Activated effector memory CD4-positive, alpha-beta T cell treated with anti-CD3 and anti-CD28 coated beads, Interleukin-2, amount 50 U/mL, for 16 hours (primary cell): ENCODE results near the gene ATP6V1B1.
"Not testable (repeated sequence)": the region's sequence is repeated elsewhere in the genome, so short reads cannot be mapped to it uniquely, and the experiment has no call there.

Experiments
- DNase-seq: peaks from one replicate; pipeline ENCODE4 v3.0.0-alpha.2; 2020

ATP6V1B1 gene

DNA sequence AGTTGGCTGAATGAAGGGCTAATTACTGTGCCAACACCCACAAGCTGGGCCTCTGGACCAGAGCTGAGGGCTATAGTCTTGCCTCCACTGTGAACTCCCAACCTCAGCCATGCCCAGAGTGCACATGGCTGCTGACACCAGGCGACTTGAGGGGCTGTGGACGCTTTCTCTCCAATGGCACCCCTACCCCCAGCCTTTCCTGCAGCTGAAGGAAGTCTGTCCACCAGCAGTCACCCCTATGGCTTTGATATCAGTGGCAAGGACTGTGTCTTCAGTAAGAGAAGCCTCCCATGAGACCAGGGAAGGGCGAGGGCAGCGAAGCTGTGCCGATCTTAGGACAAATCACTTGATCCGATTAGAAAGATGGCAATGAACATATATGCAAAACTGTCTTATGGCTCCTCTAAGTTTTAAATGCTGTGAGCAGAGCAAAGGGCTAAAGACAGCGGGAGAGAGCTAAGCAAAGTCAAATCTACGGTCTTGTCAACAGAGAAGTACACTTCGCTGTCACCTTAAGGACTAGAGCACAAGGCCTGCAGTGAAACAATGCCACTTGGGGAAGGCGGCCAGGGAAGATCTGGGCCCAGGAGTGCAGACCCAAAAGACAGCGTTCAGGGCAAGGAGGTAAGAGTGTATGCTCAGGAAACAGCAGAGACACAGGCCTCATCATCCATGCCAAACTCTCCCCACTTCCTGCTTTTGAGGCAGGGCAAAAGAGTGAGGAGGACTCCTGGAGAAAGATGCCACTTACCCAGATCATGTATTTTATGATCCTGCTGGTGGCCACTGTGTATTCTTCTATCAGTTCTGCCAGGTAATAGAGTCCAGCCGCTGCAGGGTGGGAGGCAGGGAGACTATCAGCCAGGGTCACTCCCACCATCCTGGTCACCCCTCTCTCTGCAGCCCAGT is 57.5 kb downstream of the ATP6V1B1 start:
- peak; percentile 58 for DNase-seq

DNA sequence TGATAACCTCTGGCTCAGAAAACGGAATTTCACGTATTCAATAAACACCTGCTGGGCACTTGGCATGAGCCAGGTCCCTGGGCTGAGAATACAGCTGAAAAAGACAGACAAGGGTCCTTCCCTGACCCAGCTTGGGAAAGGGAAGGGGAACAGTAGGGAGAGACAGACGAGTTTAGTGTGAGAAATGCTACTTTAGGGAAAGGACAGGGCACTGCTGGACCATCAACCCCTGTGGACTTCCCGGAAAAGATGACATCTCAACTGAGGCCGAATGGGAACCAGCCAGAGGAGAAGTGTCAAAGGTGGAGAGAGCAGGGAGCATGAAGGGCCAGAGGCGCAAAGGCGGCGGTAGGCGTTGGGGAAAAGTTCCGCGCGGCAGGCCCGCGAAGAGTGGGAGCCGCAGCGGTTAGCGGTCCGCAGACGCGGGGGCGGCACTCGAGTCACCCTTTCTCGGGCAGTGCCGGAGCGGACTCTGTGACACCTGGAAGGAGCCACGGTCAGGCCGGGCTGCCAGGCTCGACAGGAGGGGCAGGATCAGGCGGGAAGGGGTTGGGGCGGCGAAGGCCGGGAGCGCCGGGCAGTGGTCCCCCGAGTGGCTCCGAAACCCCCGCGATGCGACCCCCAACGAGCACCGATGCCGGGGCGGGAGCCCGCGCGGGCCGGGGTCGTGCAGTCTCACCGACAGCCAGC is 58.5 kb downstream of the ATP6V1B1 start:
- peak; percentile 84 for DNase-seq

DNA sequence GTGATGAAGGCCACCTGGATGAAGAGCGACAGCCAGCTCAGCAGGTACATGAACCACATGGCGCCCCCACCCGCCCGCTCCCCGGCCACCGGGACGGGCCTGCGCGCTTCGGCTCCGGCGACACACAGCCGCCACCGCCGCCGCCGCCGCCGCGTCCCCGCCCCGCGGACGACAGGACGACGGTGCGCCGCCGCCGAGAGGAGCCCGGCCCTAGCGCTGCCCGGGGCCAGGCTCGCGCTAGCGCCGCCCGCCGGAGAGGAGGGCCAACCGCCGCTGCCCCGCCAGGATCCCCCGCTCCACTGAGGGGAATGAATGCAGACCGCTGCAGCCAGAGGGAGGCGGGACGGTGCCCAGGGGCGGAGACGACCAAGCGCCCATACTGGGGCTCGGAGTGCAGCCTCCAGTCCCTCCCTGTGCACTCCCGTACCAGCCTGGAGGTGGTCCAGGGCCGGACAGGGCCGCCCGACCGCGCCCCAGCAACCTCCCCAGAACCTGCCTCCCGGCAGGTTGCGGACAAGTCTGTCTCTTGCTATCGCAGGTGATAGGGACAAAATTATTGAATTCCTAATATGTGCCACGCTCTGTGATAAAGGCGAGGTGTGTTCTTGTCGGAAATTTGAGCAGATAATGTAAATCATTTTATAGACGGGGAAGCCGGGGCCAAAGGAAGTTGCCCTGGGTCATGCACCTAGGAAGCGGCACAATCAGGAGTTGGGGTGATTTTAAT is 59.2 kb downstream of the ATP6V1B1 start, which contains the start of gene TEX261:
TEX261 (minus strand) TSS at position 175 of the 727 bp plus-strand sequence; CDS start at position 59, 116 bp downstream.
- peak; percentile 97 for DNase-seq

GRCh38 chr2:70995426-70995729 is 59.7 kb downstream of the ATP6V1B1 start:
- DNase-seq = peak; percentile 82

DNA sequence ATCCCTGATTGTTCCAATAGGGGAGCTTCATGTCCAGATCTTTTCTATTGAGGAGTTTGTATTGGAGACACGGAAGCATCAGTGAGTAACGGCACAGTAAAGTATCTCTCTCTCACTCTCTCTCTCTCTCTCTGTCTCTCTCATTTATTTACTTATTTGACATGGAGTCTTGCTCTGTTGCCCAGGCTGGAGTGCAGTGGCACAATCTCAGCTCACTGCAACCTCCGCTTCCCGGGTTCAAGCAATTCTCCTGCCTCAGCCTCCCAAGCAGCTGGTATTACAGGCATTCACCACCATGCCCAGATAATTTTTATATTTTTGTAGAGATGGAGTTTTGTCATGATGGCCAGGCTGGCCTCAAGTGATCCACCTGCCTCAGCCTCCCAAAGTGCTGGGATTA is 63.2 kb downstream of the ATP6V1B1 start:
- DNase-seq = not testable (repeated sequence)

DNA sequence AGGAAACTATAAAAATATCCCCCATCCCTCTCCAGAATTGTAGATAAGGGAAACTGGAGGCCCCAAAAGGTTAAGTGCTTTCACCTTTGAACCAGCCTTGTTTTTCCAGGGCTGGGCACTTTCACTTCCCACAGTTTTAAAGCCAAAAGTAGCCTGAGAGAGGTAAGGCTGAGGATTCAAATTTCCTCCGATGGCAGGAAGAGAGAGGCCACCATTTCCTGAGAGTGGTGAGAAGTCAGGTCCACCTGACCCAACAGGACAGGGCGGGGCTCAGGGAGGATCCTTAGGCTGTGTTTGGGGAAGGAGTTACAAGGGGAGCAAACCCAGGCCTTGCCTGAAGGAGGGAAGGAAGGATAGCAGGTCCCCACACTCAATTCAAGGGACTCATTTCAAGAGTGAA is 63.7 kb downstream of the ATP6V1B1 start:
- no peak for DNase-seq

GRCh38 chr2:70999931-71000330 is 64.2 kb downstream of the ATP6V1B1 start:
- peak; percentile 34 for DNase-seq

- DNase-seq = peak; percentile 92
Measured at GRCh38 chr2:71000780-71001591, 65.3 kb downstream of the ATP6V1B1 start.

DNA sequence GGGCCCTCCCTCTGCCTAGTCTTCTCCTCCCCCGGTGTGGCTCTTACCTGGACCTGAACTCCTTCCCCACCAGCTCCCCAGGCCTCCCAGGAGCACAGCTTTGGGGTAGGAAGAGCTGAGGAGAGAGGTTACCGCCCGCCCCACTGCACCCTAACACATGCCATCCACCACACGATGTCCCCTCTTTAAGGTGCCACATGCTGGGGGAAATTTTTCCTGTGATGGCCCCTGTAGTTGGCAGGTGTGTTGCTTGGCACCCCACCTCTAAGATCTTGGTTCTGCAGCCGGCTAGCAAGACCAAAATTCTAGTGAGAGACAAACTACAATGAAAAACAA is 65.9 kb downstream of the ATP6V1B1 start:
- DNase-seq = no peak

- DNase-seq = peak; percentile 54
Measured at GRCh38 chr2:71001981-71002570, 66.4 kb downstream of the ATP6V1B1 start.

DNA sequence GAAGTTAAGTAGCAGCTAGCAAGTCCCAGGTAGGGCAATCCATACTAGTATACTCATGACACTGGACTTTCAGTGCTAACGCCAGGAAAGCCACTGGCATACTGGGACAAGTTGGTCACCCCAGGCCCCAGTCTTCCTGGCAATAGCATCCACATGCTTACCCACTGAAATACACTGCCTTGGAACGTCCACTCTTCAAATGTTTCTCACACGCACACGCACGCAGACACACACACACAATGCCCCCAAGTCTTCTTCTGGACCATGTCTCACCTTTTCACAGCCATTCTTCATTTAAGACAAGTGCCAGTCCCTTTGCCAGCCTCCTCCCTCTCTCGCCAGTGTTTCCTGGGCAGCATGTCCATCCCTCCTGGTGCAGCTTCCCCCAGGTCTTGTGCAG is 67.7 kb downstream of the ATP6V1B1 start:
- no peak for DNase-seq

GRCh38 chr2:71003966-71004755 is 68.5 kb downstream of the ATP6V1B1 start:
- DNase-seq = no peak

- DNase-seq = peak; percentile 34
Measured at GRCh38 chr2:71004857-71005256, 69.2 kb downstream of the ATP6V1B1 start.

DNA sequence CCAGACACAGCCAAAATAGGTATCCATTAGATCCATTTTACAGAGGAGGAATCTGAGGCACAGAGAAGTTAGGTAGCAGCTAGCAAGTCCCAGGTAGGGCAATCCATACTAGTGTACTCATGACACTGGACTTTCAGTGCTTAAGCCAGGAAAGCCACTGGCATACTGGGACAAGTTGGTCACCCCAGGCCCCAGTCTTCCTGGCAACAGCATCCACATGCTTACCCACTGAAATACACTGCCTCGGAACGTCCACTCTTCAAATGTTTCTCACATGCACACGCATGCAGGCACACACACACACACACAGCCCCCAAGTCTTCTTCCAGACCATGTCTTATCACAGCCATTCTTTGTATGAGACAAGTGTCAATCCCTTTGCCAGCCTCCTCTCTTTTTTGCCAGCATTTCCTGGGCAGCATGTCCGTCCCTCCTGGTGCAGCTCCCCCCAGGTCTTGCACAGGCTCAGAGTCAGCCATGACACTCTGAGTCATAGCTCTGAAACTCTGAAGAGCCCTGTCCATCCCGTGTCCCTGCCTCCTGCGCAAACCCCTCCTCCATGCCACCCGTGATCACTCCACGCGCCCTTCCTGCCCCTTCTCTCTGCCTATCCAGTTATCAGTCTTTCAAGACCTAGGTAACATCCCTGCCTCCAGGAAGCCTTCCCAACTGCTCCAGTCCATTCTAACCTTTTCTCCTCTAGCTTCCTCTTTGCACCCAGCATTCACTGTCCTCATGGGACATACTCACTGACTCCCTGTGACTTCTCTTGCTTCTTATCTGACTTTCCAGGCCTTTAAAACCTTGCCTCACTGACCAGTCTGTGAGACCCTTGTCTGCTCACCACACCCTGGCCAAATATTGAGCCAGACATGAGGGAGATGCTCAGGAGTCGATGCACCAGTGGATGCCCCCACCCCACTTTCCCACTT is 69.8 kb downstream of the ATP6V1B1 start:
- no peak for DNase-seq

DNA sequence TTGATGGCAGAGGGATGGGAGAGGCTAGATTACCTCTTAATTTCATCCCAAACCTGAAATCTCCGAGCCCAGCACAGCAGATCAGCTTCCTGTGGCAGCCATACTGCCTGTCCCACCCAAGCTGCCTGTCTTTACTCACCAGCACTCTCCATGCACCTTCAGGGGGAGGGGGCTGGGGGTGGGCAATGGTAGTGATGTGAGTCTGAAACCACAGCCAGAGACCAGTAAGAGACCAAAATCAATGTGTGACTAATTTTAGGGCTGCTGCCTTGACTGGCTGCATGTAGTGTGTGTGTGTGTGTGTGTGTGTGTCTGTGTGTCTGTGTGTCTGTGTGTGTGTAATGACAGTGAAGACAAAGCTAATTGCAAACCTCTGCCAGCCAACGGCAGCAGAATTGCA is 70.6 kb downstream of the ATP6V1B1 start:
- no peak for DNase-seq

- DNase-seq = no peak
Measured at GRCh38 chr2:71006955-71007799, 71.5 kb downstream of the ATP6V1B1 start.

DNA sequence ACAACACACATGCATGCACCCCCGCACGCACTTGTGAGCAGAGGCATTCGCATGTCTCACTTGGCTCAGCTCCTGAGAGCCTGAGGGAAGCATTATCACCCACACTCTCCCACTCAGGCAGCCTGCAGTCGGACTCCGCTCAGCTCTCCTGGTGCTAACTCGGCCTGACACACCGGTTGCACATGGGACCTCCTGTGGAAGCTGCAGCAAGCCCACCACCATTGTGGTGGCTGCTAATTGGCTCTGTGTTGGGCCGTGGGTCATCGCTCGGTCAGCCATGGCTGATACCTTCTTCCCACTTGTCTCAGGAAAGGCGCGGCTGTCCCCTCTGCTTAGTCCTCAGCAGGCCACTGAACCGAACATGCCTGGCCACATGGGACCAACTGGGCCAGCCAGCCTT is 72.6 kb downstream of the ATP6V1B1 start:
- DNase-seq = no peak

GRCh38 chr2:71011786-71012185 is 76.1 kb downstream of the ATP6V1B1 start:
- not testable (repeated sequence) for DNase-seq
